Activated T-helper 17 cell treated with anti-CD3 and anti-CD28 coated beads, Interleukin-2, amount 50 U/mL, for 72 hours (primary cell): Measurements from ENCODE around the gene ATP2C1. TPM values are rescaled to one million over a fixed set of nuclear protein-coding genes. Genes with fewer than 3 reads are reported as not detected.

Experiments
- ATAC-seq: fragments of 150-1000 bp; cut with Tn5 transposase; replicated peaks from 2 replicates; pipeline ENCODE4 v1.10.0; 2021; ENCODE audit warnings: mild to moderate bottlenecking, moderate library complexity
- H3K27ac Mint-ChIP-seq: one replicate; pipeline ENCODE4 v1.8.0; 2022; ENCODE audit warnings: mixed read lengths
- H3K27me3 Mint-ChIP-seq: one replicate; pipeline ENCODE4 v1.8.0; 2022; ENCODE audit warnings: mixed read lengths
- H3K36me3 Mint-ChIP-seq: one replicate; pipeline ENCODE4 v1.8.0; 2022; ENCODE audit warnings: low read depth, mild to moderate bottlenecking, mixed read lengths
- H3K4me1 Mint-ChIP-seq: one replicate; pipeline ENCODE4 v1.8.0; 2022; ENCODE audit warnings: mixed read lengths
- H3K4me3 Mint-ChIP-seq: one replicate; pipeline ENCODE4 v1.8.0; 2022; ENCODE audit warnings: mild to moderate bottlenecking, mixed read lengths
- H3K9me3 Mint-ChIP-seq: one replicate; pipeline ENCODE4 v1.8.0; 2022; ENCODE audit warnings: mixed read lengths
- total RNA-seq, 2 donors: library from RNA; stranded (reverse); gene quantifications; one replicate each; pipeline ENCODE4 v1.2.3, GENCODE V29; 2022

ATP2C1 gene
- total RNA-seq, 2 donors from 2014 or later = 63.3 to 64.8 TPM

DNA sequence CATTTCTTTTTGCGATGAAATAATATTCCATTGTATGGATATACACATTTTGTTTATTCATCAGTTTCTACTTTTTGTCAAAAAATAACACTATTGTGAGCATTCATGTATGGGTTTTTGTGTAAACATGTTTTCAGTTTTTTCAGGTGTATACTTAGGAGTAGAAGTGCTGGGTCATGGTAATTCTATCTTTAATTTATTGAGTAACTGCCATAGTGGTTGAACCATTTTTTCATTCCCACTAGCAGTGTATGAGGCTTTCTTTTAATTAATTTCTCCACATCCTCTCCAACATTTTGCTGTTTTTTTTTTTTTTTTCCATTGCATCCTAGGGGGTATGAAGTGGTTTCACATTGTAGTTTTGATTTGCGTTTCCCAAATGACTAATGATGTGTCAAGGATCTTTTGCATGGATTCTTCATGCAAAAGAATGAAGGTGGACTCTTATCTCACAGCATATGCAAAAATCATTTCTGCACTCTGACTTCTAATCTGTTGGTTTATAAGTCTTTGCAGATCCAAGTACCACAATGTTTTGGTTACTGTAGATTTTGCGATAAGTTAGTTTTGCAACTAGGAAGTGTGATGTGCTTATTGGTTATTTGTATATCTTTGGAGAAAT lies 12.6 kb downstream of the ATP2C1 start:
- Mint-ChIP-seq H3K9me3 (no peaks in the 10 kb centered on the region), H3K4me3 (peak overlapping the region; percentile 42), H3K27ac (peak overlapping the region; percentile 80), H3K27me3 (no peaks in the 10 kb centered on the region), H3K36me3 (peaks cover 12% of the 10 kb centered on the region), H3K4me1 (peaks cover 36% of the 10 kb centered on the region)
- peak; percentile 25 for ATAC-seq

DNA sequence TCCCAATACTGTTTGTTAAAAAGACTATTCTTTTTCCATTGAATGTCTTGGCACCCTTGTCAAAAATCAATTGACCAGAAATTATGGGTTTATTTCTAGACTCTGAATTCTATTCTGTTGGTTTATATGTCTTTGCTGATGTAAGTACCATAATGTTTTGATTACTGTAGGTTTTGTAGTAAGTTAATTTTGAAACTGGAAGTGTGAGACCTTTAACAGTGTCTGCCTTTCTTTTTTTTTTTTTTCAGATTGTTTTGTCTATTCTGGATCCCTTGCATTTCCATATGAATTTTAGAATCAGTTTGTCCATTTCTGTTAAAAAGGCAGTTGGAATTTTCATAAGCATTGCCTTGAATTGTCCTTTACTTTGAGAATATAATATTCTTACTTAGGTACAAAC lies 13.6 kb downstream of the ATP2C1 start:
- Mint-ChIP-seq H3K36me3 (peaks cover 14% of the 10 kb centered on the region), H3K9me3 (no peaks in the 10 kb centered on the region), H3K4me1 (peaks cover 33% of the 10 kb centered on the region), H3K27ac (peak overlapping the region; percentile 62), H3K4me3 (peak overlapping the region; percentile 42), H3K27me3 (no peaks in the 10 kb centered on the region)
- ATAC-seq = peak; percentile 33

DNA sequence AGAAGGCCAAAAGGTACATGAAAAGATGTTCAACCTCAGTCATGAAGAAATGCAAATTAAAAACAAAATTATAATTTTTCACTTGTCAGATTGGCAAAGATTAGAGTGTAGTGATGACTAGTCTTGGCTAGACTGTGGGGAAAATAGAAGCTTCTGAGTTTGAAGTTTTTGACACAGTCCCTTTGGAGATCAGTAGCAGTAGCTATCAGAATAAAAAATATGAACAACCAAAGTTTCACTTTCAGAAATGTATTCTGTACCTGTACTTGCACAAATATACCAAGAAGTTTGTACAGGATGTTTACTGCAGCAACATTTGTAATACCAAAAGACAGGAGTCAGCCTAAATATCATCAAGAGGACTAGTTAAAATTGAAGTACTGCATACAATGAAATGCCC lies 14.1 kb downstream of the ATP2C1 start:
- ATAC-seq = peak; percentile 93
- peak overlapping the region; percentile 42 for H3K4me3 Mint-ChIP-seq

DNA sequence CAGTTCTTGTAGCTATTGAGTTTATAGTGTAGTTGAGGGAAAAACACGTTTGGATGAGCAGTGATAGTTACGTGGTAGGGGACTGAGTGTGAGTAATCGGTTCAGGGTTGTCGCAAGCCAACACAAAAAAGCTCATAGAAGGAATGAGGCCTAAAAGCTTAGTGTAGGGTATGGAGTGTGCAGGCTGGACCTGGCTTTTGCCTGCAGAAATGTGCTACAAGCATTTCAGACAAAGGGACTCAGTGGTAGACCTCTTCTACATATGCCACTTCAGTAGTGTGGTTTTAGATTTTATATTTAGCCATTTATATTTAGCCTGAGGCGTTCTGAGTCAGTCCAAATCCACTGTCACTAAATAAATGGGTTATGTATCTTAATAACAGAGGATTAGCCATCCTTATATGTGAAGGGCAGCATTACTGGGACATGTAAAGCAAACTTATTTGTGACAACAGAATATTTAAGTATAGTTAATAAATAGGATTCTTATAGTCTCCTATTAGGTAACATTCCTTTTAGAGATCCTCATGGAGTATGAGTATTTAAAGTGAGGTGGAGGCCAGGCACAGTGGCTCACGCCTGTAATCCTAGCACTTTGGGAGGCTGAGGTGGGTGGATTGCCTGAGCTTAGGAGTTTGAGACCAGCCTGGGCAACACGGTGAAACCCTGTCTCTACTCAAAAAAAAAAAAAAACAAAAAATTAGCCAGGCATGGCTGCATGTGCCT lies 21.8 kb downstream of the ATP2C1 start:
- ATAC-seq = no peak
- H3K4me1 Mint-ChIP-seq = peaks cover 10% of the 10 kb centered on the region
- H3K27ac Mint-ChIP-seq = no peak overlapping the region
- no peaks in the 10 kb centered on the region for H3K27me3 Mint-ChIP-seq
- H3K9me3 Mint-ChIP-seq = no peaks in the 10 kb centered on the region
- H3K4me3 Mint-ChIP-seq = no peak overlapping the region
- H3K36me3 Mint-ChIP-seq = peaks cover 14% of the 10 kb centered on the region

More for the DNA sequence above, 14.1 kb downstream of the ATP2C1 start:
- Mint-ChIP-seq H3K4me1 (peaks cover 33% of the 10 kb centered on the region), H3K27ac (peak overlapping the region; percentile 62), H3K9me3 (no peaks in the 10 kb centered on the region), H3K27me3 (no peaks in the 10 kb centered on the region), H3K36me3 (peaks cover 14% of the 10 kb centered on the region)

DNA sequence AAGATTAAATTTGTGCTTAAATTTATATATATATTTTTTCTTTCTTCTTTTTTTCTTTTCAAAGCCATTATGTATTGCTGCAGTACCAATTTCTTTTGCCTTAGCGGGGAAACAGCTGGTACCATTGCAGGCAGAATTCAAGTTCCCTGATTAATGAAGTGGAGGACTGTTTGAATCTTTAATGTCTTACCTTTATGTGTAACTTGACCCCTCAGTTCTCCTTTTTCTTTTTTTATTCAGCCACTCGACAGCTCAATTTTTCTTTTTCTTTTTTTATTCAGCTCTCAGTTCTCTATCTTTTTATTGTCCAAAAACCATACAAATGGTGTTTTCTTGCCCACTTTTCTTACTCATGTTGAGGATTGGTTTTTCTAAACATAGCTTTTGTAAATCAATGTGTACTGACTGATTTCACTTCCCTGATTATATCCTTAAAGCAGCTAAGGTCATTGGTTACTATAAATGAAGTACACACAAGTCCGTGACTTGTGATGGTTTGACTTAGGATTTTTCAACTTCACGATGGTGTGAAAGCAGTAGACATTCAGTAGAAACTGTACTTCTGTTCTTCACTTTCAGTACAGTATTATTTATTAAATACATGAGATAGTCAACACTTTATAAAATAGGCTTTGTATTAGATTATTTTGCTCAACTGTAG lies 22.8 kb downstream of the ATP2C1 start:
- no peak for ATAC-seq
- Mint-ChIP-seq H3K9me3 (no peaks in the 10 kb centered on the region), H3K4me1 (peaks cover 10% of the 10 kb centered on the region), H3K27me3 (no peaks in the 10 kb centered on the region), H3K4me3 (no peak overlapping the region), H3K36me3 (peaks cover 9% of the 10 kb centered on the region), H3K27ac (no peak overlapping the region)

DNA sequence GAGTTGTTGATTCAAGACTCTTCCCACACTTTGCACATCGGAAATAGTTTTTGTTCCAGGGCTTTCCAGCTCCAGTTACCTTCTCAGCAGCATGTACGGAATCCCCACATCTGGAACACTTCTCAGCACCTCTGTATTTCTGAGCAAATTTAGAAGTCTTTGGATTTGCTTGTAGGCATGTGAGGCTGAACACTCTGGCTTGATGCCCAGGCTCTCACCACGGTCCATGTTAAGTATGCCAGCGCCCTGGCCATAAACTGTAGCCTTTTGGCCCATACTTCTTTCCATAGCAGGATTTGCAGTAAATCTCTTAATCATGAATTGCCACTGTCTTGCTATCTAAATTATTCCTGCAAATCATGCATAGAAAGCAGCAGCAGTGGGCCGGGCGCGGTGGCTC lies 24.4 kb downstream of the ATP2C1 start:
- no peak overlapping the region for H3K27ac Mint-ChIP-seq
- no peaks in the 10 kb centered on the region for H3K27me3 Mint-ChIP-seq

DNA sequence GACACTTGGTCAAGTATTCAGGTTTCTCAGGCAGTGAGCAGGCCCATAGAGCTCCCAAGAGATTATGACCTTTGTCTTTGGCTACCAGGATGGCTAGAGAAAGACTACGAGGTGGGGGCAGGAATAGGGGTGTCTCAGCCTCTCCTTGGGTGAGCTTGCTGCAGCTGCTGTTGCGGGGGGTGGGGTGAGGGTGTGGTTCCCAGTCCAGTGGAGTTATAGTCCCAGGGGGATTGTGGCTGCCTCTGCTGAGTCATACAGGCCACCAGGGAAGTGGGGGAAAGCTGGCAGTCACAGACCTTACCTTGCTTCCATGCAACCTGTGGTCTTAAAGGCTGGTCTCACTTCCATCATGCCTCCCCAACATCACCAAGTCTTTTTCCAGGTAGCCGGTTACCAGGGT lies 31.7 kb downstream of the ATP2C1 start:
- peaks cover 29% of the 10 kb centered on the region for H3K36me3 Mint-ChIP-seq
- no peak overlapping the region for H3K27ac Mint-ChIP-seq
- H3K4me3 Mint-ChIP-seq = no peak overlapping the region
- no peak for ATAC-seq
- peaks cover 4% of the 10 kb centered on the region for H3K9me3 Mint-ChIP-seq
- H3K4me1 Mint-ChIP-seq = peaks cover 29% of the 10 kb centered on the region
- H3K27me3 Mint-ChIP-seq = no peaks in the 10 kb centered on the region

More for the DNA sequence above, 24.4 kb downstream of the ATP2C1 start:
- Mint-ChIP-seq H3K36me3 (peaks cover 9% of the 10 kb centered on the region), H3K4me3 (no peak overlapping the region), H3K9me3 (no peaks in the 10 kb centered on the region), H3K4me1 (peaks cover 17% of the 10 kb centered on the region)
- no peak for ATAC-seq

DNA sequence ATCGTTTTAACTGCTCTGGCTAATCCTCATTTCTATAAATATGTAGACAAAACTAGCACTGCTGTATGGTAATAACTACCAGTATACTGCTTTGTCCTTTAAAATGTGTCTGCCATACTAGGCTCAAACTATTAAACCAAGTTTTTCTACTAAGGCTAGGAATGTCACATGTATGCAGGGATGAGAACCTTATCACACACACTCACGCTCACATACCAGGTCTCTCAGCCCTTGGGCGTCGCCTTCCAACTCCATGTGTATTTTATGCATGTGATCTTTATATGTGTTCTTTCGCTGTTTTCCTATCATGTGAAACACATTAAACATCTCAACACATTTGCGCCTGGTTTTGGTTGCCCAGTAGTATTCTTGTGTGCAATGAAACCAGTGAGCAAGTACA lies 32.6 kb downstream of the ATP2C1 start:
- H3K4me3 Mint-ChIP-seq = no peak overlapping the region
- H3K36me3 Mint-ChIP-seq = peaks cover 37% of the 10 kb centered on the region
- H3K27me3 Mint-ChIP-seq = no peaks in the 10 kb centered on the region
- ATAC-seq = no peak
- H3K9me3 Mint-ChIP-seq = peaks cover 4% of the 10 kb centered on the region
- no peak overlapping the region for H3K27ac Mint-ChIP-seq
- H3K4me1 Mint-ChIP-seq = peaks cover 29% of the 10 kb centered on the region

DNA sequence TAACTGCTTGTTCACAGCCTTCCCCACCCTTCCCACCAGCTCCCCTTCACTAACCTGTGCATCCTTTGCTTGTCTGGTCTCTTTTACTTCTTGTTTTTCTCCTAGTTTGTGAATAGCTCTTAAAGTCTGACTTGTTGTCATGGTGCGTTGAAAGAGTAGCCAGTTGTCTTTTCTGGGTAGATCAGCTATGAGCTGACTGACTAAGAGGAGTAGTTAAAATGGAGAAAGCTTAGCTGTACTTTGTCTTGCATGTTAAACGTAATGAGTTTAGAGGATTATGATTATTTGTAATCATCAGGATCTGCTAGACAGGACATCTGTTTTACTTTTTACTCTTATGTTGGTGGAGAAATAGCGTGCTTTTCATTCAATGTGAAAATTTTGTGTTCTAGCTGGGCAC lies 35.9 kb downstream of the ATP2C1 start:
- no peak for ATAC-seq
- no peak overlapping the region for H3K4me3 Mint-ChIP-seq
- peaks cover 57% of the 10 kb centered on the region for H3K36me3 Mint-ChIP-seq
- no peak overlapping the region for H3K27ac Mint-ChIP-seq
- peaks cover 17% of the 10 kb centered on the region for H3K4me1 Mint-ChIP-seq
- no peaks in the 10 kb centered on the region for H3K9me3 Mint-ChIP-seq
- H3K27me3 Mint-ChIP-seq = no peaks in the 10 kb centered on the region

DNA sequence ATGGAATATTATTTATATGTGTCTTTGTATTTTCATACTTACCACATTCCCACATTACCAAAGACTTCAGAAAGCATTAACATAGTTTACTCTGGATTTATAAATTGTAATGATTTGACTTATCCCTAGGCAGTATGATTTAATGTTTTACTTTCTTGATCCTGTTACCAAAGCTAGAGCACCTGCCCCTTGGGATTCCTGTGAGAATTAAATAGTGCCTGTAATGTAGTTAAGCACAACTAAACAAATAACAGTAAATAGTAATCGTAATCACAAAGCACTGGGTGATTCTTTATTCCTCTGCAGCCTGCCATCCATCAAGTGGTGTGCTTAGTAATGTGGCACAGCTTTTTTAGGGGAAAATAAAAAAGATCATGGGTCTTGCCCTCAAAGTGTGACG lies 39.1 kb downstream of the ATP2C1 start:
- H3K9me3 Mint-ChIP-seq = no peaks in the 10 kb centered on the region
- peaks cover 5% of the 10 kb centered on the region for H3K4me1 Mint-ChIP-seq
- H3K27ac Mint-ChIP-seq = no peak overlapping the region
- no peak overlapping the region for H3K4me3 Mint-ChIP-seq
- H3K27me3 Mint-ChIP-seq = no peaks in the 10 kb centered on the region
- ATAC-seq = no peak
- peaks cover 78% of the 10 kb centered on the region for H3K36me3 Mint-ChIP-seq

DNA sequence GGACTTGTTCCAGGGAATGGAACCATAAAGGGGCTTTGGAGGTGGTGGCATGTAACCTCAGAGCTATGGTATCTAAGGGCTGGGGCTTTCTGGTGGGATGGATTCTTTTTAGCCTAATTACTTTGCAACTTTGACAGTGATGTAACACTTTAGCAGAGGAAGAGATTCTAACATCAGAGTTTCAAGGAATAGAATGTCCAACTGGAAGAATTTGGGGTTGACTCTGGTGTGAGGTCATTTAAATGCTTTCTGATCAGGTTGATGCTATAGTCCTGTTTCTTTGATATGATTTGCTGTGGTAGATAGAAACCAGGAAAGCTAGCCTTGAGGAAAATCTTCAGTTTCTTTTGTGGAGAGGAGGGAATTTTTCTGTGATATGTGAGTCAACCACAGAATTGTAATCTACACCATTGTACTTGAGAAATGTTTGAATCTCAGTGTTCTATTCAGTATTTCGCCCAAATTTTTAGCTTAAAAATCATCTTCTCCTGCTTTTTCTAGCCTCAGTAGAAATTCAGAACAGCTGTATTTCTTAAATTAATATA lies 40.0 kb downstream of the ATP2C1 start:
- no peak overlapping the region for H3K4me3 Mint-ChIP-seq

DNA sequence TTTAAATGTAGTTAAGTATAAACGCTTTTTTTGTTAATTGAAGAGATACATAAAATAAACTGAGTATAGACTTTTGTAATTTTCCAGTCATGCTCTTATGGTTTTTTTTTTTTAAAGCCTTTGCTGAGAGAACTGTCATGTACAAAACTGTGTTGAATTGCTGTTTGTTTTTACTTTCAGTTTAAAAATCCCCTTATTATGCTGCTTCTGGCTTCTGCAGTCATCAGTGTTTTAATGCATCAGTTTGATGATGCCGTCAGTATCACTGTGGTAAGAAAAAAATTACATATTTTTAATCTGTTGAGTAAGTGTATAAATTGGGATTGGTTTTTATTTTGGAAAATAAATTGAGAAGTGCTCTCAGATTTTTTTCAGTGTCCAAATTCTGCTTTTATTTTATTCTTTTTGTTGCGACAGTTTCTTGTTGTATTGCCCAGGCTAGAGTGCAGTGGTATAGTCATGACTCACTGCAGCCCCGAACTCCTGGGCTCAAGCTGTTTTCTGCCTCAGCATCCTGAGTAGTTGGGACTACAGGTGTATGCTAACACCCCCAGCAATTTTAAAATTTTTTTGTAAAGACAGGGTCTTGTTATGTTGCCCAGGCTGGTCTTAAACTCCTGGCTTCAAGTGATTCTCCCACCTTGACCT lies 40.7 kb downstream of the ATP2C1 start:
- Mint-ChIP-seq H3K9me3 (no peaks in the 10 kb centered on the region), H3K4me3 (no peak overlapping the region), H3K4me1 (peaks cover 5% of the 10 kb centered on the region), H3K27me3 (no peaks in the 10 kb centered on the region), H3K27ac (no peak overlapping the region), H3K36me3 (peaks cover 85% of the 10 kb centered on the region)
- no peak for ATAC-seq

More for the DNA sequence above, 40.0 kb downstream of the ATP2C1 start:
- Mint-ChIP-seq H3K27ac (peak overlapping the region; percentile 73), H3K9me3 (no peaks in the 10 kb centered on the region), H3K36me3 (peaks cover 80% of the 10 kb centered on the region), H3K27me3 (no peaks in the 10 kb centered on the region), H3K4me1 (peaks cover 5% of the 10 kb centered on the region)
- ATAC-seq = no peak

DNA sequence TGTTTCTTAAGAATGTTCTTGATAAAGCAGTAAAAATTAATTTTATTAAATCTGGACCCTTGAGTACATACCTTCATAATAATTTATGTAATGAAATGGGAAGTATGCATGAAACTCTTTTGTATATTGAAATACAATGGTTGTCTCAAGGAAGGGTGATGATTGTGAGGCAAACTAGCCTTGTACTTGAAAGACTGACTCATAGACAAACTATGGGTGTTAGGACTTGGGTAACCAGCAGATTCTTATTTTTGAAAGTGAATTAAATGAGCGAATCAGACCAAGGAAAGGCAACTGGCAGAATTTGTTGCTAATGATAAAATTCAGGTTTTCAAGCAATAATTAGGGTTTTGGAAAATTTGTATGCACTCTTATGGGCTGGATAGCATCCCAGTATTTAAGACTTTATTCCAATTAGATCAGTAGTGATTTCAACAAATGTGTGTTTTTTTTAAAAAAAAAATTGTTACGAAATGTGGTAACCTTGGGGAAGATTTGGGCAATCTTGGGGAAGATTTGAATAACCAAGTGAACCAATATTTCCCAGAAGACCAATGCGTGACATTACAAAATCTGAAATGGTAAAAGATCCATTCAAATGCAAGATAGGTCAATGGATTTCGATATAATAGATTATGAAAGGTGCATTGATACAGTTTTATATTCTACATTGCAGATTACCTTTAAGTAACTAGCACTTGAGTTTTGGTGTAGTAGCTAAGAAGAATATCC lies 42.0 kb downstream of the ATP2C1 start:
- Mint-ChIP-seq H3K4me1 (peaks cover 5% of the 10 kb centered on the region), H3K36me3 (peaks cover 87% of the 10 kb centered on the region), H3K27me3 (no peaks in the 10 kb centered on the region), H3K4me3 (no peak overlapping the region), H3K9me3 (no peaks in the 10 kb centered on the region), H3K27ac (no peak overlapping the region)
- ATAC-seq = no peak

DNA sequence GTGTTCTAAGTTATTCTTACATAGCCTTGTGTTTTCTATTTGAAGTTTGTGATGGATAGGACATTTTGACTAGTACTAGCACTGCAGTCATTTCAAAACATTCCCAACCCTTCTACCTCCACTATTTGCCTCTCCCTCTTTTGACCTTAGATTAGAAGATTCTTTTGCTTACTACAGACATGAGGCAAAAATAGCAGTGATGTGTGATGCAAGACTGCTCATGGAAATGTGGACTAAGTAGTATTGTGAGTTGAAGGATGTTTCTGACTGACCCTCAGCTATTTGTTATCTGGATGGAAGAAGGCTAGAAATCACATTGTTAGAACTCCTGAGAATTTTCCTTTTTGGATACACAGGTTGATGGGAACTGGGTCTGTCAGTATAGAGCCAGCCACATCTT lies 45.9 kb downstream of the ATP2C1 start:
- Mint-ChIP-seq H3K27me3 (no peaks in the 10 kb centered on the region), H3K27ac (no peak overlapping the region), H3K4me1 (no peaks in the 10 kb centered on the region), H3K9me3 (no peaks in the 10 kb centered on the region), H3K4me3 (no peak overlapping the region), H3K36me3 (peaks cover 87% of the 10 kb centered on the region)
- ATAC-seq = no peak
